H9 (cell line): ENCODE data around the gene LACTB. TPM values are rescaled to one million over a fixed set of nuclear protein-coding genes. Genes with fewer than 3 reads are reported as not detected.

Experiments
- DNase-seq: peaks from one replicate; pipeline ENCODE4 v3.0.0-alpha.2; 2017
- H2AFZ ChIP-seq: one replicate; pipeline ENCODE4 v1.6.1; 2013; ENCODE audit warnings: mild to moderate bottlenecking, low read length, control low read depth, moderate library complexity
- H2AK5ac ChIP-seq: 2 replicates; pipeline ENCODE4 v1.6.1; 2013; ENCODE audit warnings: low read length, control low read depth, mixed read lengths; ENCODE audit not compliant: insufficient read length
- H2BK120ac ChIP-seq: one replicate; pipeline ENCODE4 v1.6.1; 2013; ENCODE audit warnings: low read depth, mild to moderate bottlenecking, low read length, control low read depth, inconsistent platforms; ENCODE audit not compliant: poor library complexity, severe bottlenecking
- H2BK12ac ChIP-seq: 2 replicates; pipeline ENCODE4 v1.6.1; 2013; ENCODE audit warnings: low read length, control low read depth, mixed read lengths, low read depth; ENCODE audit not compliant: insufficient read length
- H2BK15ac ChIP-seq: 2 replicates; pipeline ENCODE4 v1.6.1; 2013; ENCODE audit warnings: low read depth, low read length, control low read depth
- H2BK20ac ChIP-seq: one replicate; pipeline ENCODE4 v1.6.1; 2013; ENCODE audit warnings: low read depth, mild to moderate bottlenecking, low read length, control low read depth, inconsistent platforms; ENCODE audit not compliant: poor library complexity, severe bottlenecking
- H2BK5ac ChIP-seq: 2 replicates; pipeline ENCODE4 v1.6.1; 2013; ENCODE audit warnings: low read length, control low read depth, mixed read lengths; ENCODE audit not compliant: insufficient read length
- H3K14ac ChIP-seq: 2 replicates; pipeline ENCODE4 v1.6.1; 2013; ENCODE audit warnings: low read length, control low read depth; ENCODE audit not compliant: insufficient read depth
- H3K18ac ChIP-seq: 2 replicates; pipeline ENCODE4 v1.6.1; 2013; ENCODE audit warnings: low read depth, mild to moderate bottlenecking, mixed read lengths, low read length, control low read depth; ENCODE audit not compliant: insufficient read length
- H3K23ac ChIP-seq: 2 replicates; pipeline ENCODE4 v1.6.1; 2013; ENCODE audit warnings: low read length, control low read depth, mixed read lengths, low read depth; ENCODE audit not compliant: insufficient read length
- H3K23me2 ChIP-seq: 2 replicates; pipeline ENCODE4 v1.6.1; 2013; ENCODE audit warnings: low read depth, mild to moderate bottlenecking, mixed read lengths, low read length, control low read depth; ENCODE audit not compliant: insufficient read length, poor library complexity, severe bottlenecking
- H3K27ac ChIP-seq: 2 replicates; pipeline ENCODE4 v1.5.1; 2013; ENCODE audit warnings: low read length, control low read depth, mixed read lengths, low read depth; ENCODE audit not compliant: insufficient read length
- H3K27me3 ChIP-seq: 2 replicates; pipeline ENCODE4 v1.6.1; 2013; ENCODE audit warnings: low read length, control low read depth, inconsistent platforms; ENCODE audit not compliant: insufficient read depth
- H3K4ac ChIP-seq: 2 replicates; pipeline ENCODE4 v1.6.1; 2013; ENCODE audit warnings: low read depth, mild to moderate bottlenecking, control low read depth, inconsistent platforms, low read length, moderate library complexity
- H3K4me1 ChIP-seq: 2 replicates; pipeline ENCODE4 v1.6.1; 2013; ENCODE audit warnings: low read length, control low read depth, inconsistent platforms; ENCODE audit not compliant: insufficient read depth
- H3K4me2 ChIP-seq: 2 replicates; pipeline ENCODE4 v1.6.1; 2013; ENCODE audit warnings: low read length, control low read depth, mixed read lengths; ENCODE audit not compliant: insufficient read length, insufficient read depth
- H3K56ac ChIP-seq: 2 replicates; pipeline ENCODE4 v1.6.1; 2013; ENCODE audit warnings: low read depth, mild to moderate bottlenecking, mixed read lengths, low read length, control low read depth; ENCODE audit not compliant: insufficient read length
- H3K79me1 ChIP-seq: 2 replicates; pipeline ENCODE4 v1.6.1; 2013; ENCODE audit warnings: low read depth, mild to moderate bottlenecking, moderate library complexity, low read length, control low read depth, inconsistent platforms; ENCODE audit not compliant: insufficient read depth, poor library complexity, severe bottlenecking
- H3K79me2 ChIP-seq: 2 replicates; pipeline ENCODE4 v1.6.1; 2013; ENCODE audit warnings: low read length, control low read depth, inconsistent platforms; ENCODE audit not compliant: insufficient read depth
- H3K9ac ChIP-seq: 2 replicates; pipeline ENCODE4 v1.6.1; 2013; ENCODE audit warnings: low read length, control low read depth, mixed read lengths; ENCODE audit not compliant: insufficient read length; ENCODE audit errors: extremely low read depth
- H3K9me3 ChIP-seq: one replicate; pipeline ENCODE4 v1.6.1; 2013; ENCODE audit warnings: low read depth, low read length, inconsistent platforms; ENCODE audit not compliant: control insufficient read depth
- H3T11ph ChIP-seq: one replicate; pipeline ENCODE4 v1.6.1; 2013; ENCODE audit warnings: mild to moderate bottlenecking, low read length, control low read depth, inconsistent platforms
- H4K20me1 ChIP-seq: one replicate; pipeline ENCODE4 v1.6.1; 2013; ENCODE audit not compliant: control insufficient read depth, insufficient read length, insufficient read depth
- H4K5ac ChIP-seq: 2 replicates; pipeline ENCODE4 v1.6.1; 2013; ENCODE audit warnings: low read depth, mild to moderate bottlenecking, mixed read lengths, low read length, control low read depth; ENCODE audit not compliant: insufficient read length
- H4K8ac ChIP-seq: replicated peaks from 2 replicates; pipeline ENCODE4 v1.6.1; 2013; ENCODE audit warnings: low read length, control low read depth, mixed read lengths, low read depth; ENCODE audit not compliant: insufficient read length
- H4K91ac ChIP-seq: 2 replicates; pipeline ENCODE4 v1.6.1; 2013; ENCODE audit warnings: low read depth, mild to moderate bottlenecking, moderate library complexity, mixed read lengths, low read length, control low read depth; ENCODE audit not compliant: insufficient read length
- H3K27ac Mint-ChIP-seq, 3 experiments: 2 replicates in 2 of 3; 3 replicates in 1 of 3; pipeline ENCODE4 v1.8.0; 2020 to 2021; ENCODE audit warnings: mixed read lengths in 3 of 3, mild to moderate bottlenecking in 1 of 3, moderate library complexity in 1 of 3
- H3K27me3 Mint-ChIP-seq: 2 replicates; pipeline ENCODE4 v1.8.0; 2021; ENCODE audit warnings: low read depth, mild to moderate bottlenecking, moderate library complexity, mixed read lengths
- H3K36me3 Mint-ChIP-seq, 3 experiments: 2 replicates in 2 of 3; 3 replicates in 1 of 3; pipeline ENCODE4 v1.8.0; 2020 to 2021; ENCODE audit warnings: low read depth in 3 of 3, mixed read lengths in 3 of 3; ENCODE audit not compliant: insufficient read depth in 1 of 3
- H3K4me1 Mint-ChIP-seq, 2 experiments: 2 replicates each; pipeline ENCODE4 v1.8.0; 2020; ENCODE audit warnings: mixed read lengths in 2 of 2
- H3K4me3 Mint-ChIP-seq, 2 experiments: 2 replicates in 1 of 2; 3 replicates in 1 of 2; pipeline ENCODE4 v1.8.0; 2020 to 2021; ENCODE audit warnings: mild to moderate bottlenecking in 2 of 2, mixed read lengths in 2 of 2, moderate library complexity in 1 of 2
- H3K9me3 Mint-ChIP-seq, 2 experiments: 2 replicates in 1 of 2; 3 replicates in 1 of 2; pipeline ENCODE4 v1.8.0; 2020; ENCODE audit warnings: mild to moderate bottlenecking in 2 of 2, mixed read lengths in 2 of 2, moderate library complexity in 1 of 2
- WGBS: extraction: QIAGEN DNeasy Blood & Tissue Kit; methylation state at CpG from one replicate; pipeline ENCODE4 v1.1.7; 2013; ENCODE audit warnings: missing lambda C conversion rate, low lambda C conversion rate, mixed read lengths; ENCODE audit not compliant: insufficient read length; ENCODE audit errors: extremely low coverage; 5-methylcytosine and 5-hydroxymethylcytosine counted together
- total RNA-seq: library from RNA; stranded (reverse); gene quantifications from 2 replicates; pipeline ENCODE4 v1.2.1, GENCODE V29; 2021
- TF ChIP-seq, protein P1 (sequence below): fragments of 200-600 bp; sonication (generic); conservative IDR thresholded peaks from 3 replicates; pipeline ENCODE4 v1.8.0; 2021; ENCODE audit warnings: antibody characterized with exemption, mild to moderate bottlenecking

The LACTB gene
- total RNA-seq, 1 experiment from 2014 or later, result 10.3 TPM

DNA sequence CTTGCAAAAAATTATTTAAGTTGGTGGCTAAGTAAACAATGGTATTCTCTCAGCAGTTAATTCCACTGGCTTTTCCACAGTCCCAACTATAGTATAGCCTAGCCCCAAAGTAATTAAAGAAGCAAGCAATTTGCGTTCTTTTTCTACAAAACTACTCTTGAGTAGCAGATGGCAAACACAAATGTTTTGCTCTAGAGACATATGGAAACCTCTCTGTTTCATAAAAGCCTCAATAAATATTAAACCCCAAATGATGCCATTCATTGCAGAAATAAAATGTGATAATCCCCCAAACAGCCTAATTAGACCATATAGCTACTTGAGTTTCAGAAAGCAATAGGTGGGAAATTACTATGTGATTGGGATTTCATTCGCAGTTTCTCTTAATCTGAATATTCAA, 59.1 kb downstream of the LACTB start:
- no peak overlapping the region for H4K8ac ChIP-seq
- H3K14ac ChIP-seq, result no peak overlapping the region
- Mint-ChIP-seq H3K36me3 (no peaks in the 10 kb centered on the region), H3K4me1 (peaks cover 3 to 4% of the 10 kb centered on the region in 2 experiments; a peak in 2 of 4 replicates), H3K9me3 (no peaks in the 10 kb centered on the region), H3K4me3 (no peak overlapping the region), H3K27ac (no peak overlapping the region), H3K27me3 (no peaks in the 10 kb centered on the region)
- no peak overlapping the region for H2BK5ac ChIP-seq
- no peaks in the 10 kb centered on the region for H3K23me2 ChIP-seq
- H2BK20ac ChIP-seq, result no peak overlapping the region
- WGBS, result no CpG with 5 or more reads among the region's 2 CpGs
- H3K18ac ChIP-seq, result no peak overlapping the region
- no peak overlapping the region for H2BK15ac ChIP-seq
- no peaks in the 10 kb centered on the region for H3K79me1 ChIP-seq
- no peak overlapping the region for H3K23ac ChIP-seq
- no peaks in the 10 kb centered on the region for H4K20me1 ChIP-seq
- H3K4me2 ChIP-seq, result no peak overlapping the region
- DNase-seq, result no peak
- no peaks in the 10 kb centered on the region for H3K9me3 ChIP-seq
- no peak overlapping the region for H3T11ph ChIP-seq
- H4K91ac ChIP-seq, result no peak overlapping the region
- no peaks in the 10 kb centered on the region for H3K4me1 ChIP-seq
- no peak overlapping the region for H2BK120ac ChIP-seq
- no peak overlapping the region for H2AFZ ChIP-seq
- H2BK12ac ChIP-seq, result no peak overlapping the region
- no peak overlapping the region for H4K5ac ChIP-seq
- H3K56ac ChIP-seq, result no peak overlapping the region
- no peak overlapping the region for H3K4ac ChIP-seq
- H3K9ac ChIP-seq, result no peak overlapping the region
- TF ChIP-seq, protein P1, sequence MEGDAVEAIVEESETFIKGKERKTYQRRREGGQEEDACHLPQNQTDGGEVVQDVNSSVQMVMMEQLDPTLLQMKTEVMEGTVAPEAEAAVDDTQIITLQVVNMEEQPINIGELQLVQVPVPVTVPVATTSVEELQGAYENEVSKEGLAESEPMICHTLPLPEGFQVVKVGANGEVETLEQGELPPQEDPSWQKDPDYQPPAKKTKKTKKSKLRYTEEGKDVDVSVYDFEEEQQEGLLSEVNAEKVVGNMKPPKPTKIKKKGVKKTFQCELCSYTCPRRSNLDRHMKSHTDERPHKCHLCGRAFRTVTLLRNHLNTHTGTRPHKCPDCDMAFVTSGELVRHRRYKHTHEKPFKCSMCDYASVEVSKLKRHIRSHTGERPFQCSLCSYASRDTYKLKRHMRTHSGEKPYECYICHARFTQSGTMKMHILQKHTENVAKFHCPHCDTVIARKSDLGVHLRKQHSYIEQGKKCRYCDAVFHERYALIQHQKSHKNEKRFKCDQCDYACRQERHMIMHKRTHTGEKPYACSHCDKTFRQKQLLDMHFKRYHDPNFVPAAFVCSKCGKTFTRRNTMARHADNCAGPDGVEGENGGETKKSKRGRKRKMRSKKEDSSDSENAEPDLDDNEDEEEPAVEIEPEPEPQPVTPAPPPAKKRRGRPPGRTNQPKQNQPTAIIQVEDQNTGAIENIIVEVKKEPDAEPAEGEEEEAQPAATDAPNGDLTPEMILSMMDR, result no peak
- H3K79me2 ChIP-seq, result no peaks in the 10 kb centered on the region
- H3K27me3 ChIP-seq, result no peaks in the 10 kb centered on the region
- no peak overlapping the region for H2AK5ac ChIP-seq
- H3K27ac ChIP-seq, result no peak overlapping the region
